Calu3 (cell line): ENCODE data around the gene RPL28. TPM values are rescaled to one million over a fixed set of nuclear protein-coding genes. Genes with fewer than 3 reads are reported as not detected.

ENCODE experiments used
- BruUV-seq: library from RNA; stranded (reverse); fragments of 400-500 nt; replicated peaks from 2 replicates; lab custom pipeline; 2021; lab: Mats Ljungman, UMichigan
- CTCF ChIA-PET: fragments of 300-600 bp; sonication (Branson Sonifier 250); formaldehyde crosslinking; loops from one replicate; lab custom pipeline; 2022; ENCODE audit warnings: antibody characterized with exemption; lab: Charles Lee
- DNase-seq: peaks from one replicate; pipeline ENCODE4 v3.0.0; 2022
- H3K27ac Mint-ChIP-seq: one replicate; pipeline ENCODE4 v1.8.0; 2022; ENCODE audit warnings: mixed read lengths; ENCODE audit not compliant: unreplicated experiment
- H3K27me3 Mint-ChIP-seq: one replicate; pipeline ENCODE4 v1.8.0; 2022; ENCODE audit warnings: mixed read lengths; ENCODE audit not compliant: unreplicated experiment
- H3K36me3 Mint-ChIP-seq: one replicate; pipeline ENCODE4 v1.8.0; 2022; ENCODE audit warnings: mild to moderate bottlenecking, moderate library complexity, mixed read lengths; ENCODE audit not compliant: insufficient read depth, unreplicated experiment
- H3K4me1 Mint-ChIP-seq: one replicate; pipeline ENCODE4 v1.8.0; 2022; ENCODE audit warnings: mild to moderate bottlenecking, low read depth, mixed read lengths; ENCODE audit not compliant: unreplicated experiment
- H3K4me3 Mint-ChIP-seq: one replicate; pipeline ENCODE4 v1.8.0; 2022; ENCODE audit warnings: mild to moderate bottlenecking, low read depth, moderate library complexity, mixed read lengths; ENCODE audit not compliant: unreplicated experiment
- H3K9me3 Mint-ChIP-seq: one replicate; pipeline ENCODE4 v1.8.0; 2022; ENCODE audit warnings: low read depth, mixed read lengths; ENCODE audit not compliant: unreplicated experiment
- CTCF ChIP-seq: fragments of 200-600 bp; IDR thresholded peaks from one replicate; pipeline ENCODE4 v1.8.0; 2022; ENCODE audit warnings: antibody characterized with exemption; ENCODE audit not compliant: unreplicated experiment
- intact Hi-C: fragments of 100-400 bp; cut with micrococcal nuclease; formaldehyde crosslinking; loops from one replicate; pipeline ENCODE4 v1.10.0; 2022; ENCODE audit not compliant: unreplicated experiment
- total RNA-seq: library from RNA; stranded (reverse); gene quantifications from 2 replicates; pipeline ENCODE4 v1.2.3, GENCODE V29; 2022

RPL28 gene
- total RNA-seq, 1 experiment from 2014 or later, result 1,520 TPM

- Mint-ChIP-seq H3K9me3 (no peaks in the 10 kb centered on the region), H3K36me3 (peaks cover 30% of the 10 kb centered on the region), H3K27ac (no peak overlapping the region), H3K4me3 (no peak overlapping the region), H3K27me3 (peaks cover 12% of the 10 kb centered on the region), H3K4me1 (peaks cover 30% of the 10 kb centered on the region)
- DNase-seq, result no peak
- intact Hi-C loops, result no loop called here
- CTCF ChIA-PET, result interaction anchor here (0.7 kb wide), 1 partner anchor 73 kb away, joined by 4 read pairs; no protein-coding TSS in a partner anchor
- no peak for TF ChIP-seq CTCF
- no TSS peak for BruUV-seq
Observed at GRCh38 chr19:55346725-55347441, 38.8 kb upstream of the RPL28 start.

GRCh38 chr19:55347442-55348009, 38.2 kb upstream of the RPL28 start:
- no peaks in the 10 kb centered on the region for H3K9me3 Mint-ChIP-seq
- BruUV-seq, result no TSS peak
- peaks cover 25% of the 10 kb centered on the region for H3K36me3 Mint-ChIP-seq
- peaks cover 19% of the 10 kb centered on the region for H3K27me3 Mint-ChIP-seq
- no peak overlapping the region for H3K4me3 Mint-ChIP-seq
- intact Hi-C loops, result no loop called here
- TF ChIP-seq CTCF, result no peak
- no peak for DNase-seq
- CTCF ChIA-PET, result no interaction called here
- no peak overlapping the region for H3K27ac Mint-ChIP-seq
- peaks cover 36% of the 10 kb centered on the region for H3K4me1 Mint-ChIP-seq

GRCh38 chr19:55348317-55349034, 37.3 kb upstream of the RPL28 start:
- peaks cover 28% of the 10 kb centered on the region for H3K36me3 Mint-ChIP-seq
- H3K27ac Mint-ChIP-seq, result no peak overlapping the region
- no peaks in the 10 kb centered on the region for H3K9me3 Mint-ChIP-seq
- intact Hi-C loops, result no loop called here
- peaks cover 28% of the 10 kb centered on the region for H3K27me3 Mint-ChIP-seq
- BruUV-seq, result no TSS peak
- CTCF ChIA-PET, result interaction anchor here (1.3 kb wide), 1 partner anchor 9 kb away, joined by 3 read pairs; no protein-coding TSS in a partner anchor
- H3K4me3 Mint-ChIP-seq, result no peak overlapping the region
- no peak for TF ChIP-seq CTCF
- no peak for DNase-seq
- peaks cover 45% of the 10 kb centered on the region for H3K4me1 Mint-ChIP-seq

- Mint-ChIP-seq H3K27ac (no peak overlapping the region), H3K36me3 (peaks cover 33% of the 10 kb centered on the region), H3K4me3 (no peak overlapping the region), H3K9me3 (no peaks in the 10 kb centered on the region), H3K27me3 (peaks cover 49% of the 10 kb centered on the region), H3K4me1 (peaks cover 35% of the 10 kb centered on the region)
- intact Hi-C loops, result no loop called here
- no TSS peak for BruUV-seq
- CTCF ChIA-PET, result interaction anchor here (1.5 to 3.1 kb wide), 2 partner anchors 12 to 22 kb away, joined by 3 to 13 read pairs; partner anchors contain the start of gene KMT5C
- no peak for TF ChIP-seq CTCF
- DNase-seq, result no peak
Observed at GRCh38 chr19:55350620-55351315, 35.0 kb upstream of the RPL28 start.
